ENCODE data around the gene HOXC6.

HOXC6 gene

GRCh38 chr12:54002915-54003389 lies 25.3 kb upstream of the HOXC6 start:
- no peak for DNase-seq (ENCODE audit: low spot score)

GRCh38 chr12:54003625-54004024 lies 24.6 kb upstream of the HOXC6 start:
- no peak for DNase-seq (ENCODE audit: low spot score)

- no peak for DNase-seq (ENCODE audit: low spot score)
Measured at GRCh38 chr12:54004063-54004840, 24.0 kb upstream of the HOXC6 start.

GRCh38 chr12:54004841-54005530 lies 23.3 kb upstream of the HOXC6 start:
- no peak for DNase-seq (ENCODE audit: low spot score)

- no peak for DNase-seq (ENCODE audit: low spot score)
Measured at GRCh38 chr12:54005531-54005852, 22.7 kb upstream of the HOXC6 start.

- DNase-seq (ENCODE audit: low spot score) = peak; percentile 80
Measured at GRCh38 chr12:54005853-54006558, 22.2 kb upstream of the HOXC6 start.

- no peak for DNase-seq (ENCODE audit: low spot score)
Measured at GRCh38 chr12:54006559-54007220, 21.6 kb upstream of the HOXC6 start.

GRCh38 chr12:54007538-54008259 lies 20.5 kb upstream of the HOXC6 start:
- DNase-seq (ENCODE audit: low spot score) = no peak

GRCh38 chr12:54008260-54008552 lies 20.0 kb upstream of the HOXC6 start:
- DNase-seq (ENCODE audit: low spot score) = no peak

GRCh38 chr12:54009171-54010052 lies 18.8 kb upstream of the HOXC6 start:
- no peak for DNase-seq (ENCODE audit: low spot score)

- no peak for DNase-seq (ENCODE audit: low spot score)
Measured at GRCh38 chr12:54010053-54010971, 17.9 kb upstream of the HOXC6 start.

GRCh38 chr12:54010972-54011664 lies 17.1 kb upstream of the HOXC6 start:
- no peak for DNase-seq (ENCODE audit: low spot score)

GRCh38 chr12:54011665-54012532 lies 16.3 kb upstream of the HOXC6 start:
- DNase-seq (ENCODE audit: low spot score) = no peak

- no peak for DNase-seq (ENCODE audit: low spot score)
Measured at GRCh38 chr12:54012631-54013409, 15.4 kb upstream of the HOXC6 start.

- no peak for DNase-seq (ENCODE audit: low spot score)
Measured at GRCh38 chr12:54014377-54015017, 13.7 kb upstream of the HOXC6 start.

GRCh38 chr12:54015018-54015931 lies 13.0 kb upstream of the HOXC6 start:
- no peak for DNase-seq (ENCODE audit: low spot score)

Measured in putamen (tissue), 1 donor.